ENCODE data around the gene PCBP2.

PCBP2 gene

GRCh38 chr12:53486736-53487487 lies 35.0 kb downstream of the PCBP2 start:
- H3K4me3 Mint-ChIP-seq: no peak overlapping the region
- no peak overlapping the region for H3K27ac Mint-ChIP-seq
- no peaks in the 10 kb centered on the region for H3K4me1 Mint-ChIP-seq (ENCODE audit: low read depth)
- no peaks in the 10 kb centered on the region for H3K9me3 Mint-ChIP-seq
- H3K36me3 Mint-ChIP-seq (ENCODE audit: low read depth): peaks cover 19% of the 10 kb centered on the region
- H3K27me3 Mint-ChIP-seq (ENCODE audit: low read depth): no peaks in the 10 kb centered on the region

GRCh38 chr12:53489242-53489864 lies 37.5 kb downstream of the PCBP2 start:
- Mint-ChIP-seq H3K4me3 (no peak overlapping the region), H3K36me3 (ENCODE audit: low read depth) (peaks cover 4% of the 10 kb centered on the region), H3K4me1 (ENCODE audit: low read depth) (peaks cover 17% of the 10 kb centered on the region), H3K27me3 (ENCODE audit: low read depth) (no peaks in the 10 kb centered on the region), H3K27ac (no peak overlapping the region), H3K9me3 (no peaks in the 10 kb centered on the region)

- no peaks in the 10 kb centered on the region for H3K27me3 Mint-ChIP-seq (ENCODE audit: low read depth)
- peaks cover 22% of the 10 kb centered on the region for H3K4me1 Mint-ChIP-seq (ENCODE audit: low read depth)
- H3K36me3 Mint-ChIP-seq (ENCODE audit: low read depth): peaks cover 7% of the 10 kb centered on the region
- H3K9me3 Mint-ChIP-seq: no peaks in the 10 kb centered on the region
- H3K27ac Mint-ChIP-seq: peak overlapping the region; percentile 68
- peak overlapping the region; percentile 65 for H3K4me3 Mint-ChIP-seq
Measured at GRCh38 chr12:53492188-53492587, 40.3 kb downstream of the PCBP2 start.

- Mint-ChIP-seq H3K27me3 (ENCODE audit: low read depth) (no peaks in the 10 kb centered on the region), H3K9me3 (no peaks in the 10 kb centered on the region), H3K4me1 (ENCODE audit: low read depth) (peaks cover 26% of the 10 kb centered on the region), H3K27ac (peak overlapping the region; percentile 49), H3K4me3 (peak overlapping the region; percentile 90), H3K36me3 (ENCODE audit: low read depth) (peaks cover 4% of the 10 kb centered on the region)
Measured at GRCh38 chr12:53492830-53493609, 41.1 kb downstream of the PCBP2 start.

GRCh38 chr12:53493610-53494391 lies 41.9 kb downstream of the PCBP2 start:
- Mint-ChIP-seq H3K27me3 (ENCODE audit: low read depth) (no peaks in the 10 kb centered on the region), H3K4me1 (ENCODE audit: low read depth) (peaks cover 33% of the 10 kb centered on the region), H3K36me3 (ENCODE audit: low read depth) (peaks cover 4% of the 10 kb centered on the region)

GRCh38 chr12:53495903-53496751 lies 44.2 kb downstream of the PCBP2 start:
- H3K27ac Mint-ChIP-seq: no peak overlapping the region
- H3K9me3 Mint-ChIP-seq: no peaks in the 10 kb centered on the region
- peaks cover 4% of the 10 kb centered on the region for H3K36me3 Mint-ChIP-seq (ENCODE audit: low read depth)
- no peaks in the 10 kb centered on the region for H3K27me3 Mint-ChIP-seq (ENCODE audit: low read depth)
- H3K4me1 Mint-ChIP-seq (ENCODE audit: low read depth): peaks cover 43% of the 10 kb centered on the region
- H3K4me3 Mint-ChIP-seq: no peak overlapping the region

More at GRCh38 chr12:53493610-53494391, 41.9 kb downstream of the PCBP2 start:
- peak overlapping the region; percentile 49 for H3K27ac Mint-ChIP-seq
- H3K9me3 Mint-ChIP-seq: no peaks in the 10 kb centered on the region
- H3K4me3 Mint-ChIP-seq: peak overlapping the region; percentile 90

GRCh38 chr12:53496752-53497032 lies 44.8 kb downstream of the PCBP2 start:
- peaks cover 4% of the 10 kb centered on the region for H3K36me3 Mint-ChIP-seq (ENCODE audit: low read depth)
- H3K27ac Mint-ChIP-seq: no peak overlapping the region
- H3K27me3 Mint-ChIP-seq (ENCODE audit: low read depth): no peaks in the 10 kb centered on the region
- H3K4me1 Mint-ChIP-seq (ENCODE audit: low read depth): peaks cover 43% of the 10 kb centered on the region
- H3K9me3 Mint-ChIP-seq: no peaks in the 10 kb centered on the region
- no peak overlapping the region for H3K4me3 Mint-ChIP-seq

- Mint-ChIP-seq H3K4me1 (ENCODE audit: low read depth) (peaks cover 44% of the 10 kb centered on the region), H3K27me3 (ENCODE audit: low read depth) (no peaks in the 10 kb centered on the region), H3K36me3 (ENCODE audit: low read depth) (peaks cover 4% of the 10 kb centered on the region), H3K4me3 (no peak overlapping the region), H3K9me3 (no peaks in the 10 kb centered on the region), H3K27ac (no peak overlapping the region)
Measured at GRCh38 chr12:53497461-53497860, 45.6 kb downstream of the PCBP2 start.

- Mint-ChIP-seq H3K4me3 (peak overlapping the region; percentile 92), H3K27ac (peak overlapping the region; percentile 86), H3K4me1 (ENCODE audit: low read depth) (peaks cover 42% of the 10 kb centered on the region), H3K27me3 (ENCODE audit: low read depth) (no peaks in the 10 kb centered on the region), H3K9me3 (no peaks in the 10 kb centered on the region), H3K36me3 (ENCODE audit: low read depth) (peaks cover 4% of the 10 kb centered on the region)
Measured at GRCh38 chr12:53498235-53498630, 46.3 kb downstream of the PCBP2 start.

GRCh38 chr12:53499266-53500141 lies 47.6 kb downstream of the PCBP2 start, which contains the start of gene MAP3K12:
Gene MAP3K12, minus strand, starts transcription at chr12:53499458. Its CDS starts 12,067 bp downstream, at chr12:53487391.
- peak within 1 kb of the TSS; percentile 99 for H3K27ac Mint-ChIP-seq
- no peaks in the 10 kb centered on the region for H3K27me3 Mint-ChIP-seq (ENCODE audit: low read depth)
- H3K36me3 Mint-ChIP-seq (ENCODE audit: low read depth): peaks cover 4% of the 10 kb centered on the region
- H3K9me3 Mint-ChIP-seq: no peaks in the 10 kb centered on the region
- peaks cover 32% of the 10 kb centered on the region for H3K4me1 Mint-ChIP-seq (ENCODE audit: low read depth)
- peak within 1 kb of the TSS; percentile 95 for H3K4me3 Mint-ChIP-seq

- Mint-ChIP-seq H3K4me1 (ENCODE audit: low read depth) (peaks cover 31% of the 10 kb centered on the region), H3K9me3 (no peaks in the 10 kb centered on the region), H3K27me3 (ENCODE audit: low read depth) (no peaks in the 10 kb centered on the region), H3K36me3 (ENCODE audit: low read depth) (peaks cover 4% of the 10 kb centered on the region), H3K4me3 (peak overlapping the region; percentile 95), H3K27ac (peak overlapping the region; percentile 99)
Measured at GRCh38 chr12:53500142-53500775, 48.4 kb downstream of the PCBP2 start.

- H3K36me3 Mint-ChIP-seq (ENCODE audit: low read depth): peaks cover 10% of the 10 kb centered on the region
Measured at GRCh38 chr12:53500776-53501614, 49.1 kb downstream of the PCBP2 start, which contains the start of gene TARBP2. Gene TARBP2, plus strand, starts transcription at chr12:53501283. Its CDS starts 126 bp downstream, at chr12:53501409.

More at GRCh38 chr12:53500776-53501614, 49.1 kb downstream of the PCBP2 start, which contains the start of gene TARBP2:
- Mint-ChIP-seq H3K4me1 (ENCODE audit: low read depth) (peaks cover 29% of the 10 kb centered on the region), H3K27ac (peak within 1 kb of the TSS; percentile 99), H3K9me3 (no peaks in the 10 kb centered on the region), H3K4me3 (peak within 1 kb of the TSS; percentile 95), H3K27me3 (ENCODE audit: low read depth) (no peaks in the 10 kb centered on the region)

Data from T-helper 1 cell treated with Interleukin-12 subunit alpha and Interleukin-12 subunit beta and Interleukin-4 antibody, amounts not matched to agents 30 μg/mL and 1 μg/mL, for 36 hours (primary cell).